Neural cell (in vitro differentiated cells): ENCODE results near the gene SMIM38. TPM values are rescaled to one million over a fixed set of nuclear protein-coding genes. Genes with fewer than 3 reads are reported as not detected.

Experiments used
- H2AFZ ChIP-seq: fragments of 200-600, 300-800 bp; sonication (generic), shearing (Covaris generic); 2 replicates; pipeline ENCODE4 v1.6.0; 2014; ENCODE audit warnings: low read depth, mild to moderate bottlenecking, antibody characterized with exemption, low read length, moderate library complexity
- H3F3A ChIP-seq: fragments of 200-600 bp; shearing (Covaris generic); 2 replicates; pipeline ENCODE4 v1.6.1; 2016; ENCODE audit warnings: mild to moderate bottlenecking, moderate library complexity, mixed read lengths, antibody characterized with exemption, low read length; ENCODE audit not compliant: insufficient read depth, poor library complexity, severe bottlenecking
- H3K27ac ChIP-seq: fragments of 200-600, 300-800 bp; sonication (generic), shearing (Covaris generic); 2 replicates; pipeline ENCODE4 v1.5.1; 2014; ENCODE audit warnings: mild to moderate bottlenecking, low read length, moderate library complexity
- H3K27me3 ChIP-seq: fragments of 300-800, 200-600 bp; sonication (generic), shearing (Covaris generic); 2 replicates; pipeline ENCODE4 v1.6.0; 2014; ENCODE audit warnings: mild to moderate bottlenecking, low read depth, low read length, moderate library complexity; ENCODE audit not compliant: insufficient read depth
- H3K36me3 ChIP-seq: fragments of 300-800, 200-600 bp; sonication (generic), shearing (Covaris generic); 2 replicates; pipeline ENCODE4 v1.5.1; 2014; ENCODE audit warnings: mild to moderate bottlenecking, antibody characterized with exemption, low read length, moderate library complexity; ENCODE audit not compliant: insufficient read depth
- H3K4me2 ChIP-seq: fragments of 300-800, 200-600 bp; sonication (generic), shearing (Covaris generic); 2 replicates; pipeline ENCODE4 v1.6.0; 2014; ENCODE audit warnings: mild to moderate bottlenecking, low read length
- H3K4me3 ChIP-seq: fragments of 300-800, 200-600 bp; sonication (generic), shearing (Covaris generic); 2 replicates; pipeline ENCODE4 v1.5.1; 2014; ENCODE audit warnings: mild to moderate bottlenecking, low read length, moderate library complexity
- H3K79me2 ChIP-seq: fragments of 200-600 bp; shearing (Covaris generic); replicated peaks from 2 replicates; pipeline ENCODE4 v1.6.0; 2014; ENCODE audit warnings: mild to moderate bottlenecking, low read length, moderate library complexity; ENCODE audit not compliant: insufficient read depth
- H3K9ac ChIP-seq: fragments of 300-800, 200-600 bp; sonication (generic), shearing (Covaris generic); 2 replicates; pipeline ENCODE4 v1.6.1; 2016; ENCODE audit warnings: mild to moderate bottlenecking, low read length, mixed read lengths
- H3K9me2 ChIP-seq: fragments of 200-600 bp; shearing (Covaris generic); 2 replicates; pipeline ENCODE4 v1.6.1; 2016; ENCODE audit warnings: mild to moderate bottlenecking, low read length, mixed read lengths; ENCODE audit not compliant: insufficient read depth
- H3K9me3 ChIP-seq: fragments of 200-600, 300-800 bp; sonication (generic), shearing (Covaris generic); 2 replicates; pipeline ENCODE4 v1.6.1; 2016; ENCODE audit warnings: mild to moderate bottlenecking, mixed run types, low read length, moderate library complexity, mixed read lengths
- H4K20me1 ChIP-seq: fragments of 200-600 bp; shearing (Covaris generic); 2 replicates; pipeline ENCODE4 v1.6.1; 2016; ENCODE audit warnings: mild to moderate bottlenecking, mixed run types; ENCODE audit not compliant: insufficient read depth
- CTCF ChIP-seq: fragments of 450-650 bp; IDR thresholded peaks from 2 replicates; pipeline ENCODE4 v1.5.1; 2014; ENCODE audit warnings: antibody characterized with exemption, mild to moderate bottlenecking, moderate library complexity; ENCODE audit not compliant: poor library complexity, severe bottlenecking
- EP300 ChIP-seq: fragments of 450-650 bp; conservative IDR thresholded peaks from 2 replicates; pipeline ENCODE4 v1.6.1; 2014; ENCODE audit warnings: antibody characterized with exemption, mild to moderate bottlenecking, moderate library complexity; ENCODE audit not compliant: poor library complexity, severe bottlenecking
- EZH2 ChIP-seq: fragments of 200-600, 300-800 bp; shearing (Covaris generic), sonication (generic); IDR thresholded peaks from 2 replicates; pipeline ENCODE4 v1.6.1; 2014; ENCODE audit warnings: antibody characterized with exemption, low read length, borderline replicate concordance, mild to moderate bottlenecking; ENCODE audit not compliant: insufficient read depth, poor library complexity, severe bottlenecking
- MXI1 ChIP-seq: fragments of 450-650 bp; conservative IDR thresholded peaks from 2 replicates; pipeline ENCODE4 v1.6.1; 2014; ENCODE audit warnings: antibody characterized with exemption, mild to moderate bottlenecking; ENCODE audit not compliant: poor library complexity, severe bottlenecking
- POLR2AphosphoS5 ChIP-seq: IDR thresholded peaks from 2 replicates; pipeline ENCODE4 v1.6.1; 2012
- RAD21 ChIP-seq: fragments of 450-650 bp; conservative IDR thresholded peaks from 2 replicates; pipeline ENCODE4 v1.6.1; 2014; ENCODE audit warnings: antibody characterized with exemption, mild to moderate bottlenecking, moderate library complexity
- REST ChIP-seq: IDR thresholded peaks from 2 replicates; pipeline ENCODE4 v1.6.1; 2012; ENCODE audit warnings: borderline replicate concordance
- SMC3 ChIP-seq: fragments of 450-650 bp; conservative IDR thresholded peaks from 2 replicates; pipeline ENCODE4 v1.6.1; 2014; ENCODE audit warnings: antibody characterized with exemption, mild to moderate bottlenecking, moderate library complexity; ENCODE audit not compliant: poor library complexity
- TAF1 ChIP-seq: IDR thresholded peaks from 2 replicates; pipeline ENCODE4 v1.6.1; 2012; ENCODE audit warnings: low read depth
- polyA plus RNA-seq: library from polyadenylated mRNA; depleted of rRNA; stranded (reverse); fragments of >200 nt; gene quantifications from 2 replicates; pipeline ENCODE4 v1.2.3, GENCODE V29; 2014

SMIM38 gene
- polyA plus RNA-seq, 1 donor from 2014 or later: 1.9 TPM

GRCh38 chr11:69108559-69108958 is 47.2 kb upstream of the SMIM38 start:
- no peaks in the 10 kb centered on the region for H3K9me3 ChIP-seq
- TF ChIP-seq EP300: no peak
- no peak for TF ChIP-seq EZH2

GRCh38 chr11:69109101-69109500 is 46.6 kb upstream of the SMIM38 start:
- H3K9ac ChIP-seq: no peak overlapping the region
- no peak overlapping the region for H3K27ac ChIP-seq
- no peaks in the 10 kb centered on the region for H3F3A ChIP-seq
- no peak overlapping the region for H2AFZ ChIP-seq
- TF ChIP-seq RAD21 (no peak), EP300 (no peak), POLR2AphosphoS5 (no peak), MXI1 (no peak), EZH2 (no peak), SMC3 (no peak), TAF1 (no peak), REST (no peak), CTCF (no peak)
- H3K9me2 ChIP-seq: no peaks in the 10 kb centered on the region
- H3K4me3 ChIP-seq: no peak overlapping the region
- no peaks in the 10 kb centered on the region for H3K79me2 ChIP-seq
- no peaks in the 10 kb centered on the region for H3K9me3 ChIP-seq
- no peaks in the 10 kb centered on the region for H3K27me3 ChIP-seq
- no peaks in the 10 kb centered on the region for H4K20me1 ChIP-seq
- H3K36me3 ChIP-seq: no peaks in the 10 kb centered on the region
- H3K4me2 ChIP-seq: no peak overlapping the region

More at GRCh38 chr11:69108559-69108958, 47.2 kb upstream of the SMIM38 start:
- Histone ChIP-seq H3K27ac (no peak overlapping the region), H3K9me2 (no peaks in the 10 kb centered on the region), H3K9ac (no peak overlapping the region), H3K36me3 (no peaks in the 10 kb centered on the region), H3K4me3 (no peak overlapping the region), H3F3A (no peaks in the 10 kb centered on the region), H3K79me2 (no peaks in the 10 kb centered on the region), H3K27me3 (no peaks in the 10 kb centered on the region), H4K20me1 (no peaks in the 10 kb centered on the region), H2AFZ (no peak overlapping the region), H3K4me2 (no peak overlapping the region)

- no peak overlapping the region for H3K9ac ChIP-seq
- no peaks in the 10 kb centered on the region for H3K36me3 ChIP-seq
- no peak overlapping the region for H3K4me3 ChIP-seq
- H3K4me2 ChIP-seq: no peak overlapping the region
- no peaks in the 10 kb centered on the region for H3K9me3 ChIP-seq
- H3K27me3 ChIP-seq: no peaks in the 10 kb centered on the region
- H3K9me2 ChIP-seq: no peaks in the 10 kb centered on the region
- no peaks in the 10 kb centered on the region for H4K20me1 ChIP-seq
- no peak overlapping the region for H3K27ac ChIP-seq
- no peaks in the 10 kb centered on the region for H3F3A ChIP-seq
- H3K79me2 ChIP-seq: no peaks in the 10 kb centered on the region
- H2AFZ ChIP-seq: no peak overlapping the region
- TF ChIP-seq CTCF (no peak), EZH2 (no peak)
These were observed 45.3 kb upstream of the SMIM38 start for GRCh38 chr11:69110451-69110850.
